Esophagus squamous epithelium (tissue), 4 donors: ENCODE data around the gene IP6K1.

ENCODE experiments used
- CTCF ChIP-seq, 6 experiments: fragments of 450-650 bp in 4 of 6; fragments of 200-600 bp in 2 of 6; sonication (generic) in 2 of 6; IDR thresholded peaks; one replicate each; pipeline ENCODE4 v1.5.1; 2016 to 2019; ENCODE audit warnings: antibody characterized with exemption in 6 of 6, mild to moderate bottlenecking in 4 of 6, moderate library complexity in 4 of 6
- POLR2A ChIP-seq, 4 donors: fragments of 450-650 bp; IDR thresholded peaks; one replicate each; pipeline ENCODE4 v1.6.1; 2017; ENCODE audit warnings: antibody characterized with exemption in 4 of 4, mild to moderate bottlenecking in 4 of 4, moderate library complexity in 3 of 4

- TF ChIP-seq CTCF (IDR thresholded peaks at IDR 0.05) (no peak), POLR2A (IDR thresholded peaks at IDR 0.05) (no peak)
Observed at GRCh38 chr3:49714728-49715550, 71.4 kb downstream of the IP6K1 start.
